ENCODE data around the gene KRTAP5-7. TPM values are rescaled to one million over a fixed set of nuclear protein-coding genes. Genes with fewer than 3 reads are reported as not detected.

The KRTAP5-7 gene
- total RNA-seq, 4 donors from 2014 or later: not detected

- intact Hi-C loops (cut with DNase I): no loop called here
- H3K27ac ChIP-seq (replicated peaks in 1 of 4): no peak overlapping the region
- 98% methylated on average over 18 of the region's 18 CpGs for WGBS
- H3K9me3 ChIP-seq: no peaks in the 10 kb centered on the region
- H3K4me1 ChIP-seq: no peaks in the 10 kb centered on the region
- H3K36me3 ChIP-seq: peaks cover 56 to 86% (median 75%) of the 10 kb centered on the region in 4 donors
- DNase-seq (ENCODE audit: extremely low spot score): no peak
- TF ChIP-seq POLR2A (IDR thresholded peaks at IDR 0.05; ENCODE audit: low read depth): no peak
- no peak for TF ChIP-seq CTCF (IDR thresholded peaks at IDR 0.05)
- TF ChIP-seq POLR2AphosphoS5 (IDR thresholded peaks at IDR 0.05): no peak
- H3K4me3 ChIP-seq: no peak overlapping the region
- no peaks in the 10 kb centered on the region for H3K27me3 ChIP-seq
These were observed 41.6 kb upstream of the KRTAP5-7 start for GRCh38 chr11:71485466-71485865.

GRCh38 chr11:71486320-71486719 is 40.7 kb upstream of the KRTAP5-7 start:
- Histone ChIP-seq H3K4me3 (no peak overlapping the region), H3K36me3 (peaks cover 56 to 86% (median 75%) of the 10 kb centered on the region in 4 donors), H3K27me3 (no peaks in the 10 kb centered on the region), H3K27ac (replicated peaks in 1 of 4) (no peak overlapping the region), H3K4me1 (no peaks in the 10 kb centered on the region), H3K9me3 (no peaks in the 10 kb centered on the region)
- no peak for TF ChIP-seq CTCF (IDR thresholded peaks at IDR 0.05)
- TF ChIP-seq EP300 (IDR thresholded peaks at IDR 0.05): no peak
- no peak for TF ChIP-seq POLR2A (IDR thresholded peaks at IDR 0.05; ENCODE audit: low read depth)
- TF ChIP-seq POLR2AphosphoS5 (IDR thresholded peaks at IDR 0.05): no peak
- intact Hi-C loops (cut with DNase I): no loop called here
- WGBS: 94% methylated on average over 1 of the region's 1 CpG
- no peak for DNase-seq (ENCODE audit: extremely low spot score)

- TF ChIP-seq POLR2A (IDR thresholded peaks at IDR 0.05; ENCODE audit: low read depth) (no peak), EP300 (IDR thresholded peaks at IDR 0.05) (no peak), CTCF (IDR thresholded peaks at IDR 0.05) (no peak), POLR2AphosphoS5 (IDR thresholded peaks at IDR 0.05) (no peak)
- H3K27me3 ChIP-seq: no peaks in the 10 kb centered on the region
- H3K36me3 ChIP-seq: peaks cover 52 to 86% (median 66%) of the 10 kb centered on the region in 4 donors
- H3K27ac ChIP-seq (replicated peaks in 1 of 4): no peak overlapping the region
- intact Hi-C loops (cut with DNase I): no loop called here
- no peaks in the 10 kb centered on the region for H3K9me3 ChIP-seq
- no peak for DNase-seq (ENCODE audit: extremely low spot score)
- H3K4me3 ChIP-seq: no peak overlapping the region
- WGBS: 77% methylated on average over 6 of the region's 6 CpGs
- no peaks in the 10 kb centered on the region for H3K4me1 ChIP-seq
These were observed 38.3 kb upstream of the KRTAP5-7 start for GRCh38 chr11:71488681-71489270.

GRCh38 chr11:71489311-71490043 is 37.6 kb upstream of the KRTAP5-7 start:
- intact Hi-C loops (cut with DNase I): no loop called here
- Histone ChIP-seq H3K4me3 (no peak overlapping the region), H3K9me3 (no peaks in the 10 kb centered on the region), H3K36me3 (peaks cover 50 to 86% (median 66%) of the 10 kb centered on the region in 4 donors), H3K27ac (replicated peaks in 1 of 4) (no peak overlapping the region), H3K4me1 (no peaks in the 10 kb centered on the region), H3K27me3 (no peaks in the 10 kb centered on the region)
- no peak for DNase-seq (ENCODE audit: extremely low spot score)
- 59% methylated on average over 12 of the region's 15 CpGs for WGBS
- TF ChIP-seq EP300 (IDR thresholded peaks at IDR 0.05) (no peak), POLR2A (IDR thresholded peaks at IDR 0.05; ENCODE audit: low read depth) (no peak), POLR2AphosphoS5 (IDR thresholded peaks at IDR 0.05) (no peak), CTCF (IDR thresholded peaks at IDR 0.05) (no peak)

All from esophagus muscularis mucosa (tissue), 4 donors.